Activated CD8-positive, alpha-beta T cell treated with anti-CD3 and anti-CD28 coated beads, Interleukin-2, amount 10 ng/mL, durations not matched to agents 7 days and 5 days (primary cell): Measurements from ENCODE around the gene TULP4. TPM values are rescaled to one million over a fixed set of nuclear protein-coding genes. Genes with fewer than 3 reads are reported as not detected.

Source experiments
- ATAC-seq: fragments of 150-1000 bp; cut with Tn5 transposase; one replicate; pipeline ENCODE4 v1.10.0; 2021; ENCODE audit warnings: moderate library complexity
- CTCF ChIA-PET: fragments of 350-600 bp; sonication (Branson Sonifier 250); formaldehyde crosslinking; loops from one replicate; lab custom pipeline; 2021; ENCODE audit warnings: antibody characterized with exemption; lab: Charles Lee
- POLR2A ChIA-PET: fragments of 350-600 bp; sonication (Branson Sonifier 250); formaldehyde crosslinking; loops from one replicate; lab custom pipeline; 2021; ENCODE audit warnings: antibody characterized with exemption; lab: Charles Lee
- DNase-seq: peaks from one replicate; pipeline ENCODE4 v3.0.0-alpha.2; 2020
- H3K27ac Mint-ChIP-seq: one replicate; pipeline ENCODE4 v1.8.0; 2021; ENCODE audit warnings: mild to moderate bottlenecking, mixed read lengths
- H3K27me3 Mint-ChIP-seq: one replicate; pipeline ENCODE4 v1.8.0; 2021; ENCODE audit warnings: low read depth, mixed read lengths
- H3K36me3 Mint-ChIP-seq: one replicate; pipeline ENCODE4 v1.8.0; 2021; ENCODE audit warnings: low read depth, mixed read lengths
- H3K4me1 Mint-ChIP-seq: one replicate; pipeline ENCODE4 v1.8.0; 2021; ENCODE audit warnings: low read depth, mixed read lengths
- H3K4me3 Mint-ChIP-seq: one replicate; pipeline ENCODE4 v1.8.0; 2021; ENCODE audit warnings: mild to moderate bottlenecking, mixed read lengths
- H3K9me3 Mint-ChIP-seq: one replicate; pipeline ENCODE4 v1.8.0; 2022; ENCODE audit warnings: mixed read lengths; ENCODE audit not compliant: insufficient read depth
- total RNA-seq, 2 experiments: library from RNA; stranded (reverse); gene quantifications; one replicate each; pipeline ENCODE4 v1.2.3, GENCODE V29; 2021

Gene TULP4
- 10 to 100 TPM; 29.6 to 33.9 TPM for total RNA-seq

DNA sequence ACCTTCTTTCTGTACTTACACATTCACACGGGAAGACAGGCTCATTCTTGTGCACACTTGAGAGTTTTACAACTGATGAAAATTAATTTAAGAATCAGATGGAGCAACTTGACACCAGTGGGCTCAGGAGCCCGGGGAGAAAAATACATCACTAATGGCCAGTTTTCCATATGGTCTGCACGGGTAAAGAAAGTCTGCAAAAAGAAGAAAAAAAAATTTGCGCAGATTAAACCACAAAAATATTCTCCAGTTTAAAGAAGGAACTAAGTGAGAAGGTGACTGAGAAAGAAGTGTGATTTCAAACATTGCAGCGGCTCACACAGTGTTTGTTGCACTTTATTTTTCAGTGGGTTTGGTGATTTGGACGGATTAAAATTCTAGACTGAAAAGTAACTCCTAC is at the start of gene TULP4:
Gene TULP4, plus strand, starts transcription at position 301 of the 400 bp plus-strand sequence. CDS start 1,552 bp downstream, outside the sequence.
- no peak for DNase-seq
- H3K4me3 Mint-ChIP-seq = no peak within 1 kb of the TSS
- POLR2A ChIA-PET = no interaction called here
- peaks cover 18% of the 10 kb centered on the region for H3K36me3 Mint-ChIP-seq
- no peak for ATAC-seq
- peaks cover 16% of the 10 kb centered on the region for H3K4me1 Mint-ChIP-seq
- CTCF ChIA-PET = no interaction called here
- peaks cover 4% of the 10 kb centered on the region for H3K9me3 Mint-ChIP-seq
- H3K27me3 Mint-ChIP-seq = no peaks in the 10 kb centered on the region
- no peak within 1 kb of the TSS for H3K27ac Mint-ChIP-seq

DNA sequence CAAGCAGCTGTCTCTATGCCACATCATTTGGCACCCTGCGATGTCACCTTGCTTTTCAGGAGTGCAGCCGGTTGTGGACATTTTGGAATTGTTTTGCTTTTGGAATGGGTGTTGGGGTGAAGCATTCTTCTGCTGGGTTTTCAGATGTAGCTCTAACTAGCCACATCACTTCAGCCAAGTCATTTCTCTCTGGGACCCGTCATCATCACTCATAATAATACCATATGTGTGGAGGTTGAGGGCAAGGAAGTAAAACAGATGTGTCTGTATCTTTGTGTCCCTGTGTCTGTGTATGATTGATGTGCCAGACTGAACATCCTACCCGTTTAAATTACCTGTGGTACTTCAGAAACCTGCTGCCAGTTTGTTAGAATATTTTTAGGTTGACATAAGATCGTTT is 49.5 kb upstream of the TULP4 start:
- DNase-seq (no peak), ATAC-seq (no peak)
- H3K36me3 Mint-ChIP-seq = no peaks in the 10 kb centered on the region
- ChIA-PET CTCF (interaction anchor here (1.0 to 1.6 kb wide), 3 partner anchors 13 to 42 kb away, joined by 3 to 6 read pairs (median 3); no protein-coding TSS in a partner anchor), POLR2A (interaction anchor here (1.0 kb wide), 1 partner anchor 22 kb away, joined by 3 read pairs; no protein-coding TSS in a partner anchor)
- no peak overlapping the region for H3K4me3 Mint-ChIP-seq
- no peaks in the 10 kb centered on the region for H3K9me3 Mint-ChIP-seq
- H3K27me3 Mint-ChIP-seq = no peaks in the 10 kb centered on the region
- H3K27ac Mint-ChIP-seq = no peak overlapping the region
- H3K4me1 Mint-ChIP-seq = peaks cover 5% of the 10 kb centered on the region

GRCh38 chr6:158264180-158264579 is 48.1 kb upstream of the TULP4 start:
- H3K4me1 Mint-ChIP-seq = peaks cover 1% of the 10 kb centered on the region
- H3K4me3 Mint-ChIP-seq = no peak overlapping the region
- H3K9me3 Mint-ChIP-seq = no peaks in the 10 kb centered on the region
- ATAC-seq (no peak), DNase-seq (no peak)
- H3K36me3 Mint-ChIP-seq = no peaks in the 10 kb centered on the region
- ChIA-PET CTCF (no interaction called here), POLR2A (no interaction called here)
- H3K27ac Mint-ChIP-seq = no peak overlapping the region
- no peaks in the 10 kb centered on the region for H3K27me3 Mint-ChIP-seq

GRCh38 chr6:158266131-158266530 is 46.1 kb upstream of the TULP4 start:
- Mint-ChIP-seq H3K4me1 (peaks cover 14% of the 10 kb centered on the region), H3K36me3 (no peaks in the 10 kb centered on the region), H3K27me3 (no peaks in the 10 kb centered on the region), H3K27ac (no peak overlapping the region), H3K4me3 (no peak overlapping the region), H3K9me3 (no peaks in the 10 kb centered on the region)
- no peak for DNase-seq
- ChIA-PET POLR2A (no interaction called here), CTCF (interaction anchor here (1.2 to 1.7 kb wide), 3 partner anchors 12 to 45 kb away, joined by 3 read pairs; no protein-coding TSS in a partner anchor)
- no peak for ATAC-seq

DNA sequence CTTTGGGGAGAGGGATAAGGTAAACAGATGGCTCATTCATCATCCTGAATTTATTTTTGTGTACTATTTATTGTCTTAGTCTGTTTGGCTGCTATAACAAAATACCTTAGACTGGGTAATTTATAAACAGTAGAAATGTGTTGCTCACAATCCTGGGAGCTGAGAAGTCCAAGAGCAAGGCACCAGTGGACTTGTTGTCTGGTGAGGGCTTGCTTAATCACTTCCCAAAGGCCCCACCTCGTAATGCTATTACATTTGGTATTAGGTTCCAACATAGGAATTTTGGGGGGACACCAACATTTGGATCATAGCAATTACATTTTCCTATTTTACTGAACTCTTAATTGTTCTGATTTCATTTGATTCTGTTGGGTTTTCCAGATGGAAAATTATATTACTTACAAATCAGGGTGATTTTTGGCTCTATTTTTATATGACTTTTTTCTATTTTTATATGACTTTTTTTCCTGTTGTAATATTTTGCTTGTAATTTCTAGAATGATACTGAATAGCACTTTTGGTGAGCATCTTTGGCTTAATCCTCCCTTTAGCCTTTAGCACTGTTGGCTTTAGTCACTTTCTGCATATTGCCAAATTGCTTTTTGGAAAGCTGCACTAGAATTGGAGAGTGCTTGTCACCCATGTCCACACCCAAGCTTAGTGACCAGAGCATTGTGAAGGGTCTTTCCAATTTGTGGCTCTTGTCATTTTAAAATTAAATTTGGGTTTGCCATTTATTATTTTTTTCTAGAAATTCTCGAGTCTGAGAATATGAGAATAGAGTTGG is 43.7 kb upstream of the TULP4 start:
- ChIA-PET POLR2A (no interaction called here), CTCF (interaction anchor here (3.4 kb wide), 1 partner anchor 46 kb away, joined by 13 read pairs; no protein-coding TSS in a partner anchor)
- Mint-ChIP-seq H3K27me3 (no peaks in the 10 kb centered on the region), H3K4me1 (peaks cover 29% of the 10 kb centered on the region), H3K27ac (no peak overlapping the region), H3K9me3 (no peaks in the 10 kb centered on the region), H3K36me3 (peaks cover 13% of the 10 kb centered on the region), H3K4me3 (no peak overlapping the region)
- DNase-seq (no peak), ATAC-seq (no peak)

DNA sequence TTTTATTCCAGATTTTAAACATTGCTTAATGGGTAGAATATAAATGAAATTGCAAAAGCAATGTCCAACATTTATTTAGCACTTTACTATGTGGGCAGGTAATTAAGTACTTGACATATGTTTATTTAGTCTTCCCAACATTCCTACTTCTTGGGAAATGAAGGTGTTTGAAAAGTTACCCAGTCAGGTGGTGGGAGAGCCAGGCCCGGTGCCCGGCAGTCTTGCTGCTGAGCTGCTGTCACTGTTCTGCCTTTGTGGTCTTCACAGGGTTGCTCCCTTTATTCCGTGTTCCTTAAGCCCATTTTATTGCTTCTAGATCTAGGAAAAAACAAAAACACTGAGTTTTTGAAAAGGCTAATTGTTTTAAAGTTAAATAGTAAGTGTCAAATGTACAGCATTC is 42.6 kb upstream of the TULP4 start:
- CTCF ChIA-PET = interaction anchor here (2.1 to 3.4 kb wide), 4 partner anchors 11 to 47 kb away, joined by 5 to 16 read pairs (median 12); no protein-coding TSS in a partner anchor
- Mint-ChIP-seq H3K27me3 (no peaks in the 10 kb centered on the region), H3K4me3 (no peak overlapping the region)

GRCh38 chr6:158270389-158271127 is 41.7 kb upstream of the TULP4 start:
- Mint-ChIP-seq H3K36me3 (peaks cover 21% of the 10 kb centered on the region), H3K27ac (peak overlapping the region; percentile 80), H3K4me3 (peak overlapping the region; percentile 40), H3K4me1 (peaks cover 29% of the 10 kb centered on the region), H3K9me3 (no peaks in the 10 kb centered on the region), H3K27me3 (no peaks in the 10 kb centered on the region)
- DNase-seq (no peak), ATAC-seq (peak; percentile 6)
- ChIA-PET POLR2A (no interaction called here), CTCF (interaction anchor here (2.1 to 3.4 kb wide), 5 partner anchors 10 to 48 kb away, joined by 5 to 16 read pairs (median 11); no protein-coding TSS in a partner anchor)

More for the DNA sequence above, 42.6 kb upstream of the TULP4 start:
- H3K4me1 Mint-ChIP-seq = peaks cover 29% of the 10 kb centered on the region
- H3K27ac Mint-ChIP-seq = no peak overlapping the region
- H3K36me3 Mint-ChIP-seq = peaks cover 16% of the 10 kb centered on the region
- POLR2A ChIA-PET = no interaction called here
- no peaks in the 10 kb centered on the region for H3K9me3 Mint-ChIP-seq
- DNase-seq (no peak), ATAC-seq (no peak)

GRCh38 chr6:158272324-158272723 is 39.9 kb upstream of the TULP4 start:
- ChIA-PET CTCF (interaction anchor here (1.0 to 2.9 kb wide), 6 partner anchors 8 to 58 kb away, joined by 3 to 16 read pairs (median 7); no protein-coding TSS in a partner anchor), POLR2A (no interaction called here)
- DNase-seq = no peak
- Mint-ChIP-seq H3K36me3 (peaks cover 21% of the 10 kb centered on the region), H3K4me3 (no peak overlapping the region), H3K9me3 (no peaks in the 10 kb centered on the region), H3K4me1 (peaks cover 28% of the 10 kb centered on the region), H3K27ac (no peak overlapping the region), H3K27me3 (no peaks in the 10 kb centered on the region)
- no peak for ATAC-seq

GRCh38 chr6:158278004-158278403 is 34.3 kb upstream of the TULP4 start:
- Mint-ChIP-seq H3K27me3 (no peaks in the 10 kb centered on the region), H3K27ac (no peak overlapping the region), H3K4me1 (peaks cover 4% of the 10 kb centered on the region), H3K9me3 (no peaks in the 10 kb centered on the region), H3K36me3 (peaks cover 13% of the 10 kb centered on the region), H3K4me3 (no peak overlapping the region)
- CTCF ChIA-PET = interaction anchor here (1.3 to 1.5 kb wide), 4 partner anchors 12 to 57 kb away, joined by 3 read pairs; no protein-coding TSS in a partner anchor
- POLR2A ChIA-PET = interaction anchor here (0.6 kb wide), 2 partner anchors 232 to 716 kb away, joined by 3 read pairs; no protein-coding TSS in a partner anchor
- DNase-seq (no peak), ATAC-seq (no peak)

- H3K27ac Mint-ChIP-seq = no peak overlapping the region
- CTCF ChIA-PET = interaction anchor here (2.9 kb wide), 1 partner anchor 9 kb away, joined by 11 read pairs; no protein-coding TSS in a partner anchor
- POLR2A ChIA-PET = no interaction called here
Measured at GRCh38 chr6:158279615-158280014, 32.6 kb upstream of the TULP4 start.

GRCh38 chr6:158283304-158283980 is 28.8 kb upstream of the TULP4 start:
- ChIA-PET CTCF (interaction anchor here (1.5 to 3.2 kb wide), 3 partner anchors 12 to 69 kb away, joined by 3 to 16 read pairs (median 5); no protein-coding TSS in a partner anchor), POLR2A (interaction anchor here (0.6 kb wide), 1 partner anchor 31 kb away, joined by 3 read pairs; no protein-coding TSS in a partner anchor)
- no peak overlapping the region for H3K4me3 Mint-ChIP-seq
- DNase-seq (peak; percentile 29), ATAC-seq (peak; percentile 75)
- H3K4me1 Mint-ChIP-seq = peaks cover 41% of the 10 kb centered on the region
- H3K36me3 Mint-ChIP-seq = peaks cover 7% of the 10 kb centered on the region
- peak overlapping the region; percentile 75 for H3K27ac Mint-ChIP-seq
- H3K27me3 Mint-ChIP-seq = no peaks in the 10 kb centered on the region
- no peaks in the 10 kb centered on the region for H3K9me3 Mint-ChIP-seq

More at GRCh38 chr6:158279615-158280014, 32.6 kb upstream of the TULP4 start:
- Mint-ChIP-seq H3K4me1 (peaks cover 21% of the 10 kb centered on the region), H3K27me3 (no peaks in the 10 kb centered on the region), H3K4me3 (no peak overlapping the region), H3K9me3 (no peaks in the 10 kb centered on the region), H3K36me3 (peaks cover 6% of the 10 kb centered on the region)
- DNase-seq (no peak), ATAC-seq (no peak)
